HG03064 (cell line): ENCODE measurements around the gene NFKBIE.

Source experiments
- ATAC-seq: cut with Tn5 transposase; IDR thresholded peaks from one replicate; pipeline ENCODE4 v1.9.1; 2021; ENCODE audit warnings: low read depth; ENCODE audit not compliant: unreplicated experiment

The NFKBIE gene

DNA sequence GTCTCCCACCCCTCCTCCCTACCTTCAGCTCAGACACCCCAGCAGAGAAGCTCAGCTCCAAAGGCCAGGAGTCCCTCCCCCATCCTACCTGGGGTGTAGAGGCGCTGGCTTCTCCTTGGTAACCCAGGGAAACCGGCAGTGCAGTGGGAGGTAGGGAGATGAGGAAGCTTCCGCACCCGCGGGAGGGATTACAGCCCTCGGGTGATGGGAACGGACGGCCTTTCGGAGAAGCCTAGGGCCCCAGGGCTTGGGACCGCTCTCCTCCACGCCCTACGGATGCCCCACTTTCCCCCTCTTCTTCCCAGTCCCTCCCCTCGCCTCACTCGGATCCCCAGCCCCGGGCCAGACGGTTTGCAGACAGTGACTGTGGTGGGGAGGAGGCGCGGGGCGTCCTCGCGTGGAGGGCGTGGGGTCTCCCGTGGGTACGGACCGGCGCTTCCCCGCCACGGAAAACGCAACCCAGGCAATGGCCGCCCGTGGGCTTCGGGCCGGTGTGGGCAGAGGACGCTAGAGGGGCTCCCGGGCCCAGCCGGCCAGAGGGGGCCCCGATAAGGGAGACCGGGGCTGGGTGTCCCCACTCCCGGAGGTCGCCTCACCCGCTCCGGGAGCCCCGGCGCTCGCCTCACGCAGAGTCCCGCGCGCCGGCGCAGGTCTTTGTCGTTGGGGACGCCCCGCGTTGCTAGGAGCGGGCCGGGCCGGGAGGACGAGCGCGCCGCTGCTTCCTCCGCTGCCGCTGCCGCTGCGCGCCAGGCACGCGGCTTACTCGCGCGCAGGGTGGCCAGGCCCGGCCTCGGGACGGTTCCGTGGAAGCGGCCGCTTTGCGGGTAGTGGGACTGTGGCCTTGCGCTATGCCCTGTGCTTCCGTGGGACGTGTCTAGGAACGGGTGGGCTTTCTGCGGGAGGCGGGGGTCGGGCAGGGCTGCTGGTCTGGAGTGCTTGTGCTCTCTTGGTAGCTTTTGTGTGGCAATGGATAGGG is 32.0 kb upstream of the NFKBIE start:
- no peak for ATAC-seq

DNA sequence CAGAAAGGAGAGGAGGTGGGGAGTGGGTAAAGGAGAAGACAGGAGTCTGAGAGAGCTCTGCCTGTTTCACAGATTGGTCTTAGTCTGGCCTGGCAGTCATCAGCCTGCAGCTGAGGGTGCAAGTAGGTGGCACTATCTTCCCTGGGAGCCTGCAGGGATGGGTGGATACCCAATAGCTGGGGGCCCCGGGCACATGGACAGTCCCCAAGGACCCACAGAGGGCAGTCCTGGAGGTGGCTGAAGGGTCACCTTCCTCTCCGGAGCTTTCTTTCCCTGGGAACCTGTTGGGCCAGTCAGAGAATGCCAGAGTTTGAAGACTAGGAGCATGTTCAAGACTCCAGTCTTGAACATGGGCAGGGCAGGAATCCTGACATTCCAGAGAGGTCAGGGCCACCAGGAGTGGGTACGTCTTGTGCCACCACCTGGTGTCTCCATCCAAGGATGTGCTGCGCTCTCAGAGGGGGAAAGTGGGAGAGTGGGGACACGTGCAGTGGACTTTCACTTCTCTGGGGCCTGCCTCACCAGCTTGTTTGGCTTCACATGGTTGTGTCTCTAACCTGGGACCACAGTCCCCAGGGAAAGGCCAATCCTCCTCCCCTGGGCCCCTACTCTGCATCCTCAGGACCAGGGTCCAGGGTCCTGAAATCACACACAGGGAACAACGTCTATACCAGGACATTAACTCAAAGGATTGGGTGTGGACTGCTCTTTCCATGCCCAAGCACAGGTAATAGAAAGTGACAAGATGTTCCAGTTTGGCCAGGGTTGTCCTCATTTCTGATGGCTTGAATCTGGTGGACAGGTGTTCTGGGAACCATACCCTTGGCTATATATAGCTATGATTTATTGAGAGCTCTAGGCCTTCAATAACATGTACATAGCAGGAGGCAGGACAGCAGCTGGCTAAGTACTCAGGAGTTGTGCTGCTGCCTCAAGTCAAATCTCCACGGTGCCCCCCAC is 29.8 kb upstream of the NFKBIE start:
- no peak for ATAC-seq

DNA sequence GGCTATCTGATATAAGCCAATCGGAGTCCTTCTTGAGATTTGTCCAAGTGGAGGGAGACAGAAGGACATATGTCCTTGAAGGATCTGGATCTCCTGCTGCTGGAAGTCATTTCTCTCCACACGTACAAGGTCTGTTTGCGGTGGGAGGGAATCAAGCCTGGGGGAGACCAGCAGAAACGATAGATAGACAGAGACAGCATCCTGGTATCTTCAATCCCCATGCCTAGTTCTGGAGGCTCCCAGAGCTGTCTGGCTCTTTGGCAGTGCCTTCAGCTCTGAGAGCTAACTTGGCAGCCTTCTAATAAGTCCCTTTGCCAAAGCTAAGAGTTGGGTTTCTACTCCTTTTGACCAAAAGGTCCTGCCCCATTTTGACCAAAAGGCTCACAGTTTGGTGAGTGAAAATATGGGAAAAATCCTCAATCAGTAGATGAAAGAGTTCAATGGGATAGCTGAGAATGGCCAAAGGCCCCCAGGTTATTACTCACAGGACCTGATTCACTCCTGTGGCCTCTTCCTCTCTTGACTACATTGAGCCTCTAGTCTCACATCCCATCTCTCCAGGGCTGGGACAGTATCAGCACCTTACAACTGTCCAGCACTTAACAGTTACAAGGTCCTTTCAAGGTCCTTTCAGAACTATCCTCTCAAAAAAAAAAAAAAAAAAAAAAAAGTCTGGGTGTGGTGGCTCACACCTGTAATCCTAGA is 27.5 kb upstream of the NFKBIE start:
- ATAC-seq: no peak

DNA sequence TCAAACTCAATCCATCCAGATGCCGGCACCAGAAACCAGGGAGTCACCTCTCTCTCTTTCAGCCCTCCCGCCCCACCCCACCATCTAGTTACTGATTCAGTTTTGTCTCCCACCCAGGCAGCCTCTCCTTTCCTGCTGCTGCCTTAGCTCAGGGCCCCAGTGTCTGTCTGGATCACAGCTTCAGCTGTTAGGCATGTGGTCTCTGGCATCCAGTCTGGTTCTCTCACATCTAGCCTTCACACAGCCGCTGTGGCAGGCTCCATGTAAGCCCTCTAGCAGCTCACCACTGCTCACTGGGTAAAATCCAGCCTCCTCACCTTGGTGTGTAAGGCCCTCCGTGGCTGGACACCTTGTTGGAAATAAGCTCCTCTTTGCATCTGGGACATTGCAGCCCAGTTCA is 26.5 kb upstream of the NFKBIE start:
- ATAC-seq: no peak

DNA sequence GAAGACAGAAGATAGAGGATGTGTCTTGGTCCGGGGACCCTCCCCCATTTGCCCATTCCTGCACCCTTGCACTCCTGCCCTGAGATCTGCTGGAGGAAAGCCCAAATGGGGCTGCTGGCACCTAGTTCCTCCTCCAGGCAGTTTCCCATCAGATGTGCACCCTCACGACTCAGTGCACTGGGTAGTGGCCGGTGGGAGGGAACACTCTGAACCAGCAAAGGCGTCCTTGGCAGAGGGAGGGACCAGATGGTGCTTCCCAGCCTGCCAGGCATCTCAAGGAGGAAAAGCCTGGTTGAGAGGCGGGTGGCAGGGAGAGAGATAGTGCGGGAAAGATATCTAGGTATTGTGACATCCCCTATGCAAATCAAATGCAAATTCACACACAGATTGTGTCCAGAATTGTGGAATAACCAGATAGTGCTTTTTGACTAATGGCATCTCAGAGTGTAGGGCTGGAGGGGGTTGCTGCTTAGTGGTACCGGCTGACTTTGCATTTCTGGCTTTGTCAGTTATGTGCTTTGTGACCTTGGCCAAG is 24.4 kb upstream of the NFKBIE start:
- ATAC-seq: no peak

DNA sequence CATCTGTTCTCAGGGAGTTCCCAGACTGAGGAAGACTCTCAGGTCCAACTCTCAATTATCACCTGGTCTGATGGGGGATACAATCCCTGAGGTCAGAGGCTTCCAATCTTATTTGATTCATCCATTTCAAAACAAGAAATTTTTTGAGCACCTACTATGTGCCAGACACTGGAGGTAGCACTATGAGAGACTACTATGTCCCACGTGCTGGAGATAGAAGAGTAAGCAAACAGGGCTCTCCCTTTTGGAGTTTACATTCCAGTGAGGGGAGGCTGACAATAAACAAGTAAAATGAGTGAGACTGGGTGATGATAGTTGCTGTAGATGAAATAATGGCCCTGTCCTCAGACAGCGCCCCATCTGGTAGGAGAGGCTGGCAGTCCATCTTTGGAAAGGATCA is 21.4 kb upstream of the NFKBIE start:
- ATAC-seq: no peak

DNA sequence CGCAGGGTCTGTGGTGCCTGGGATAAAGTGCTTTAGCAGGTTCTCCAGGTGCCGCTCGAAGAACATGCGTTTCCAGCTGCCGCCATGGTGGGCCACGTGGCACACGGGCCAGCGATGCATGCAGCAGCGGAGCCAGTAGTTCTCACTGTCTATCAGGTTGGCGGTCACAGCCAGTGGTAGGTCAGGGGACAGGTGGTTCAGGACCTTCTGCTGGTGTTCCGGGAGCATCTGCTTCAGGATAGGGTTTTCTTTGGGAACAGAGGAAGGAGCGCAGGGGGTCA is 20.9 kb upstream of the NFKBIE start:
- no peak for ATAC-seq

DNA sequence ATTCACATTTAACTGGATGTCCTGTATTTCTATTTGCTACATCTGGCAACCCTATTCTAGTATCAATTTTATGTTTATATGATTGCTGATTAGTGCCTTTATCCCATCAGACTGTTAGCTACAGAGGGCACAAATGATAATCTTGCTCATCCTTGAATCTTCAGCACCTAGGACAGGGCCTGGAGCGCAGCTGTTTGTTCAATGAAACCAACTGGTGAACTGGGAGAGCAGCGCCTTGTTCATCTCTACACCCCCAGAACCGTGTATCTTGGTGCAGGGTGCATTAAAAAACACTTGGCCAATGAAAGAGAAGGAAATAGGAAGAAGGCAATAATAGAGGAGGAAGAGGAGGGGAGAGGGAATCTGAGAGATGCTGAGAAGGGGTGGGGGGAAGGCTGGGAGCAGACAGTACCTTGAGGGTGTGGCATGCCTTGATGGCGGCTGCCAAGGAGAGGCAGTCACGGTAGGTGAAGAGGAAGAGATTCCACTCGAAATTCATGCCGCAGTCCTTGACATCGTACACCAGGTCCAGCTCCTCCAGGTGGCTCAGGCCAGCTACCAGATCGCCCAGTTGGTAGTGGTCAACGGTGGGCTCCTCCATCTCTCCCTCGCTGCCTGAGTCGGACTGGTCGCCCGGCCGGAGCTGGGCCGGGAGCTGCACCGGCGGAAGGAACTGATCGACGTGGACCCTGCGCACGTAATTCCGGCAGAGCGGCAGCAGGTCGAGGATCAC is 20.4 kb upstream of the NFKBIE start:
- ATAC-seq: no peak

DNA sequence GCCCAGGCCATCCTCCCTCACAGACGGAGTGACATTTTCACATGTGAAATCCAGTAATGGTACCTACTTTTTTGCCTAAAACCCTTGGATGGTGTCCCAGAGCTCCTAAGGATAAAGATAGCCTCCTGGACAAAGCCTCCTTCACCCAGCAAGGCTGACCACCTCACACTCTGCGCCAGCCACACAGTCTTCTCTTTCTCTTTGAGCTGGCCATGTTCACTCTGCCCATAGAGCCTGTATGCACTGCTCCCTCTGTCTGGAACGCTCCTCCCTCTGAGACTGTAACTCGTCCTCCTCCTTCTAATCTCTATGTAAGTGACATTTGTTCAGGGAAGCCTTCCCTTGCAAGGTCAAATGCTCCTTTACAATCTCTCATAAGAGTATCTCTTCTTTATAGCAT is 19.5 kb upstream of the NFKBIE start:
- ATAC-seq: no peak

DNA sequence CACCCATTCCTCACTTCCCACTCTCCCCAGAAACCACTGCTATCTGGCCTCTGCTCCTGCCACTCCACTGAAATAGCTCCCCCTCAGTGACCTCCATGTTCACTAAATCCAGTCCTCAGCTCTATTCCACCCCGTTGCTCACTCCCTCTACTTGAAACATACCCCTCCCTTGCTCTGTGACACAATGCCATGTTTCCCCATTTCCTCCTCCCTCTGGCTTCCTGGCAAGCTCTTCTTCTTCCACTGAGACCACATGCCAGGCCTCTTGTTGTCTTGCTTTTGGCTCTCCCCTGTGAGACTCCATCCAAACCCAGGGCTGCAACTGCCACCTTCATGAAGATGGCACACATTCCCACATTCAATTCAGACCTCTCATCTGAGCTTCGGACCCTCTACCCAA is 18.8 kb upstream of the NFKBIE start:
- no peak for ATAC-seq

DNA sequence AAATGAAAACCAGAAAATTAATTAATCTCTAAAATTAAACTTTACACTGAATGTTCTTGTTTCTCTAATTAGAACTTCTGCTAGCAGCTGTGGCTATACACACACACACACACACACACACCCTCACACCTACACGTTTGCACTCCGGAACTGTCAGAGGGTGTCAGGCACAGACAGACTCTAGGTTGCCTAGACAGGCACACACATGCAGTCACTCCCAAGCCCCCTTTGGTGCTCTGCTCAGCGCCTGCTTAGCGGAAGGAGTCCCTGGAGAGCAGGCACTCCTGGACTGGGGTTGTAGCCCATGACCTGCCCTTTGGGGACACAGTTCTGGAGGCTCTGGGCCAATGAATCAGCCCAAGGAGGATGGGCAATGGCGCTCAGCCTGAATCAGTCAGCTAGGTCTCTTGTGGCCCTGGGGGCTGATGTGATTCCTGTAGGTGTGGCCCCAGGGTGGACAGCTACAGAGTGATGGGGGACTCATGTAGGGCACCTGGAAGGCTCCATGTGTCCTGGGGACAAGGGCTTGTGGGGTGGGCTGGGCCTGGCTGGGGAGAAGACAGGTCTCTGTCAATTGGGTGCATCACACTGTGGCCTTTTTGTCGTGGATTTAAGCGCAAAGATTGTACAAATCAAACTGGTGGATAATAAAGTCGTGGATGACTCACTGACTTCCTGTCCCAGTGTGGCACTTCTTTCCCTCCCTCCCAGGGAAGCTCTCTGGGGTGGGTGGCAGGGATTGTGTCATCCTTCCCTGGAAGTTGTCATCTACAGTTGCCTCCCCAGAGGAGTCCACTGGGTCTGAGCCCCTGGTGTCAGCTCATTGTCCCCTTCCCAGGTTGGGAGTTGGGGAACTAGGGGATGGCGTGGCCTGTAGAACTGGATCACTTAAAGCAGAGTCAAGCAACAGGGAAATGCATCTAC is 13.7 kb upstream of the NFKBIE start:
- no peak for ATAC-seq

DNA sequence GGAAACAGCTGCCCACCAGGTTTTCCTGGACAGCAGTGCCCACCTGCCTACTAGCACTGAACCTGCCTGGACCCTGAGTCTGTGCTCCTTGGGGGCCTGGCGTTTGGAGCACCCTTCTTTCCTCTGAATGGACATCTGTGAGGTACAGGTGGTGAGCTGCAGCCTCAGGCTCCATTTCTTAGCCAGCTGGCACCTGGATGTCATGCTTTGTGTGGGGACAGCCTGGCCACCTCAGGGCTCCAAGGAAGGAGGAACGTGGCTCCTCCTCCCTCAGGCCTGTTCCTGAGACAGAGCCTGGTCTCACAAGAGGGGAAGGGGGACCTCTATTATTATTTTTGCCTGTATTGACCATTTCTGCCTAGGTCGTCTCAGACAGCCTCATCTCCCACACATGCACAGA is 13.0 kb upstream of the NFKBIE start:
- ATAC-seq: no peak

DNA sequence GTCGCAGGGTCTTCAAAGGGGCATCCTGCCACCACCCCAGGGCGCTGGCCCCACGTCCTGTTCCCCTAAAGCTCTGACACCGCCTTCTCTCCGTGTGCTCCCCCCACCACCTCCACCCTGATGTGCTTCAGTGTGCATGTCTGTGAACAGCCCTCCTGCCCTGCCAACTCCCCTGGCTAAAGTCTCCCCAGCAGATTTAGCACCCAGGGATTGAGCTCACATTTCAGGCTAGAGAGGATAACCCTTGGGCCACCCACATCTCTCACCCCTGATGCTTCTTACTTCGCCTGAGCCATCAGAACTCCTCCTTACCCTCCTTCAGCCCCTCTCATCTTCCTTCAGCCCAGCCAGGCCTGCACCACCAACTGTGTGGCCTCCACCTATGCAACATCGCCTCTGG is 12.4 kb upstream of the NFKBIE start:
- ATAC-seq: no peak

DNA sequence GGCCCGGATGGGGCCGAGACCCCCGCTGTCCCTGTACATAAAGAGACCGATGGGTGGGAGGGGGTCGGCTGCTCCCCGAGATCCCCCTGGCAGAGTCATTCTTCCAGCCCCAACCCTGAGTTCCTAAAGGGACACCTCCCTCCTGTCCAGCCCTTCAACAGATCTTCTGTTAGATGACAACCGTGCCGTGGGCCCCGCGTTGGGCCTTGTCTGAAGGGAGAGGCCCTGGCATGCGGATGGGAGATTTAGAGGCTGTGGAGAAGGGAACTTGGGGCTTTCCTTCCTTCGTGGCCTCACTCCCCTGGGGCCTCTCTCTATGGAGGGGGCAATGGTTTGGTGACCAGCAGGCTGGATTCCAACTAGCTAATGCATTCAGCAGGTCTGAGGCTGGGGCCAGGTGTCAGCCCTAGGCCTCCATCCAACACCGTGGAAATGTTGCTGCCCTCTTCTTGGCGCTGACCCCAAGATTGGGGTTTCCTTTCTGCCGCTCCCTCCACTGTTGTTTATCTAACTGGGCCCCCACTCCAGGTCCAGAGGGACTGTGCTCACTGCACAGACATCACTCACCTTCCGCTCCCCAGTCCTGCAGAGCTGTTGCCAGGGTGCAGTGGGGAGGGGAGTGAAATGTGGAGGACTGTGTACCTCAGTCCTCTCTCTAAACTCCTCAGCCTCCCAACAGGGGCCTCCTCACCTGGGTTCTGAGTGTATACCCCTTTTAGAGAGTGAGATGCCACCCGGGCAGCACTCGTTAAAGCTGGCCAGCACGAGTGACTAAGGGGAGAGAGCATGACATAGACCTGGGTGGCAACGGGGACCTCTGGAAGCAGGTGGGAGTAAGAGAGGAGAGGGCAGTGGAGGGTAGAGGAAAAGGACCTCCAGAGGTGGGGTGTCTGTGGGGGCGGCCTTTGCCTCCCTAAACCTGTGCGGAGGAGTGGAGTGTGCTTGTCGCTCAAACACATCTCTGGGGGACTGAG is 11.6 kb upstream of the NFKBIE start:
- ATAC-seq: no peak

DNA sequence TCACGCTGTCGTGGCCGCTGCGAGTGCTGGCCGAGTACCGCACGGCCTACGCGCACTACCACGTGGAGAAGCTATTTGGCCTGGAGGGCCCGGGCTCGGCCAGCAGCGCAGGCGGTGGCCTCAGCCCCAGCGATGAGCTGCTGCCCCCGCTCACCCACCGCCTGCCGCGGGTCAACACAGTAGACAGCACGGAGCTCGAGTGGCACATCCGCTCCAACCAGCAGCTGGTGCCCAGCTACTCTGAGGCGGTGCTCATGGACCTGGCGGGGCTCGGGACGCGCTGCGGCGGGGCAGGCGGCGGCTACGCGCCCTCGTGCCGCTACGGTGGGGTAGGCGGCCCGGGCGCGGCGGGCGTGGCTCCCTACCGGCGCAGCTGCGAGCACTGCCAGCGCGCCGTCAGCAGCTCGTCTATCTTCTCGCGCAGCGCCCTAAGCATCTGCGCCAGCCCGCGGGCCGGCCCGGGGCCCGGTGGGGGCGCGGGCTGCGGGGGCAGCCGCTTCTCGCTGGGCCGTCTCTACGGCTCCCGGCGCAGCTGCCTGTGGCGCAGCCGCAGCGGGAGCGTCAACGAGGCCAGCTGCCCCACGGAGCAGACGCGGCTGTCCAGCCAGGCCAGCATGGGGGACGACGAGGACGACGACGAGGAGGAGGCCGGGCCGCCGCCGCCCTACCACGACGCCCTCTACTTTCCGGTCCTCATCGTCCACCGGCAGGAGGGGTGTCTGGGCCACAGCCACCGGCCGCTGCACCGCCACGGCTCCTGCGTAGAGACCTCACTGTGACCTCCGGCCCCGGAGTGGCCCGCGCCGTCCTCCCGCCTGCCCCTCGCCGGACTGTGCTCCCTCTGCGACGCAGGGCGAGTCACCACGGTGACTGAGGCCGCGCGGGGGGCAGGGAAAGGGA is 10.6 kb upstream of the NFKBIE start:
- no peak for ATAC-seq

DNA sequence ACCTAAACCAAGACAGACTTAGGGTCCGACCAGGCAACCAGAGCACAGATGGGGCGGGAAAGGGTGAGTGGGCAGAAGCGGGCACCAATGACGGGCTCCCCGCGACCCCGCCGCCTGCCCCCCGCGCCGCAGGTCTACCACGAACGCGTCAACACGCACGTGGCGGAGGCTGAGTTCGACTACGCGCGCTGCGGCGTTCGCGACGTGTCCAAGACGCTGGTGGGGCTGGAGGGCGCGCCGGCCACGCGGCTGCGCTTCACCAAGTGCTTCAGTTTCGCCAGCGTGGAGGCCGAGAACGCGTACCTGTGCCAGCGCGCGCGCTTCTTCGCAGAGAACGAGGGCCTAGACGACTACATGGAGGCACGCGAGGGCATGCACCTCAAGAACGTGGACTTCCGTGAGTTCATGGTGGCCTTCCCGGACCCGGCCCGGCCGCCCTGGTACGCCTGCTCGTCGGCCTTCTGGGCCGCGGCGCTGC is 10.0 kb upstream of the NFKBIE start:
- ATAC-seq: no peak

DNA sequence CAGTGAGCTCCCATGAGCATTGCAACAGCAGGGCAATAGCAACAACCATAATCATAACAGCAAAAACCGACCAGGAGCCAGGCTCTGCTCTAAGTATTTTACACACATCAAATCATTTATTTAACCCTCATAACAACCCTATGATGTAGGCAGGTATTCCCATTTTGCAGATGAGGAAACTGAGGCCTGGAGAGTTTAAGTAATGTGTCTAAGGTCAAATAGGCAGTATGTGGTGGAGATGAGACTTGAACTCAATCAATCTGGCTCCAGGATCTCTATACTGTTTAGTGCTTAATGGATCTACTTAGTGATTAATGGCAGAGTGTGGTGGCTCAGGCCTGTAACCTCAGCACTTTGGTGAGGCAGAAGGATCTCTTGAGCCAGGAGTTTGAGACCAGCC is 8.3 kb upstream of the NFKBIE start:
- no peak for ATAC-seq
